ENCODE data around the gene VAMP8.
"Not testable (repeated sequence)": the region's sequence is repeated elsewhere in the genome, so short reads cannot be mapped to it uniquely, and the experiment has no call there.

Gene VAMP8

DNA sequence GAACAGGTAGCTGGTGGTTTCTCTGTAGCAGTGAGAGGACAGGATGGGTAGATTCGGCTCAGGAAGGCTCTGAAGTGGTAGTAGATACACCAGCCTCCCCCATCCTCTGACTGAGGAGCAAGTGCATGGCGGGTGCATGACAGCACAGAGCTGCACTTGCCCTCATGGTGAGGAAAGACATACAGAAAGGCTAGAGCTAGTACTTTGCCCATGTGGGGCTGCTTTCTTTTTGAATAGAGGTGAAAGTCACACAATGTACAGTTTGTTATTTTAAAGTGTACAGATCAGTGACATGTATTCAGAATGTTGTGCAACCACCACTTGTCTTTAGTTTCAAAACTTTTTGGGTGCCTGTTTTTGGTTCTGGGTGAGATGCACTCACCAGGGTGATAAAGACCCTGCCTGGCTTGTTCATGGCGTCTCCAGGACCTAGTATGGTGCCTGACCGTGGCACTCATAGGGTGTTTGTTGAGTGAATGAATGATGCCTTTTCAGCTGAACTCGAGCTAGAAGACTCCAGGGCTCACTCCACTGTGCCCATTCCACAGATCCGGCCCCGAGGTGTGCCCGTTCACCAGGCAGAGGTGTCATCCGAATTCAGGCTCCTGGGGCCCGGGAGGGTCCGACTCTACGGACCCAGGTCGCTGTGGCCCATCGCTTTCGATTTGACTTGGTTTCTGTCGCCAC is 6.4 kb downstream of the VAMP8 start:
- no peak for FAIRE-seq

DNA sequence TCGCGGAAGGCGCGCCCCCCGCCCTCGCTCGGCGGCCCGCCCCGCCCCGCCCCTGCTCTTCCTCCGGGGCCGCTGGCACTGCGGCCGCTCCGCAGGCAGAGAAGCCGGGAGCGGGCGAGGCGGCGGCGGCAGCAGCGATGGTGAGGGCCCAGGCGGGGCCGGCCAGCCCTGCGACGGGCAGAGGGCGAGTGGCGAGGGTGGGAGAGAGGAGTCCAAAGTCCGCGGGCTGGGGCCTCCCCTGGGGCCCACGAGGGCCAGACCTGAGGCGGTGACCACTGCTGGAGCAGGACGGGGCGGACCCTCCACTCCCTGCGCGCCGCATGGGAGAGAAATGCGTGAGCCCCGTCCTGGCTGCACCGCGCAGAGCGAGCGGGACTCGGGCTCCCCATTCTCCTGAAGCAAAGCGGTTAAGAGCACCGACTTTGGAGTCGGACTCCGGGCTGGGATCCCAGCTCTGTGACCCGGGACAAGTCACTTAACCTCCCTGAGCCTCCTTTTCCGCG is 7.0 kb downstream of the VAMP8 start, which contains the start of gene VAMP5:
TSS of gene VAMP5 (plus strand) at position 78 of the 503 bp plus-strand sequence. CDS start at position 138, 60 bp downstream.
- no peak for FAIRE-seq

DNA sequence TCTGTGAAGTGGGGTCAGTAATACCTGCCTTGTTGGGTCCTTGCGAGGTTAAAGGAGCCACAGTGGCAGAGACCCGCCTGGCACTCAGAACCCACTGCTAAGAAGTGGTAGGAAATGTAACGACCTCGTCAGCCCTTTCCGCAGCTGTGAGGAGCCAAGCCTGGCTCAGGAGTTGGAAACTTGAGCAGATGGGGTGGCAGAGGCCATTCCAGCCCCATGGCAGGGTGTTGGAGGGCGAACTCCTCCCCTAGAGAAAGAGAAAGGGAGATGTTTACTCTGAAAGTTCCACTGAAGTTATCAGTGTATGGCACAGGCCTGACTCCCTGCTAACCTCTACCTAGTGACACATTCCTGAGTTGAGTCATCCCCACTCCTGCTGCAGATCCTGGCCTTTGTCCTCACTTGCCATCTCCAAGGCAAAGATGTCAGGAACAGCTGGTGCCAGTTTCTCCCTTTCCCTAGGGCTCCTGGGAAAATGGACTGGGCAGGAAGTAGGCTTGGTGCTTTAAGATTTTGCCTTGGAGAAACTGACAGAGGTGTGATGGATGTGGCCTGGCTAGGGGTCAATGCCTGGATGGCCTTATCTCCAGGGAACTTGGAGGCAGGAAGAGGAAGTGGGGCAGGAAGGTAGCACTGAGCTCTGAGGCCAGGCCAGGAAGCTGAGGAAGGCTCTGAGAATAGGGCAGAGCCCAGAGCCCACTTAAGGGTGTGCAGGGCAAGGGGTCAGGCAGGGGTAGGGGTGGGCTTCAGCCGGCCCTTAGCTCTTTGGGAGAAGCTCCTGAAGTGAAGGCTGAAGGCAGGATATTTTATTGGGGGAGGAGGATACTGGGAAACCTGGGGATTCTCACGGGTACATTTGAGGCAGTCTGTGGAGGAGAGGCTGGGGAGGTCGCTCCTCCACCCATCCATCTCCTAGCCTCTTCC is 7.7 kb downstream of the VAMP8 start:
- no peak for FAIRE-seq

DNA sequence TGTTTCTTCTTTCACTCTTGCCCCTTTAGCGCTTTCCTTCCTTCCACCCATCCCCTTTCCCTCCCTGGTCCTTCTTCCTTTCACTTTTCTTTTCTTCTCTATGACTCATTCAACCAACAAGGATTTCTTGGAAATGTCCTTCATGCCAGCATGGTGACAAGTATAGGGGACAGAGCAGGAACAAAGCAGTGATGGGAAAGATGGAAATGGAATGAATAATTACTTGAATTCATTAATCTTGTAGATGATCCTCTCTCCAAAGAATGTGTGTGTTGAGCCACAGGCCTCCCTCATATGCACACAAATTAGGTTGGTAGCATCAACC is 8.4 kb downstream of the VAMP8 start:
- FAIRE-seq = no peak

DNA sequence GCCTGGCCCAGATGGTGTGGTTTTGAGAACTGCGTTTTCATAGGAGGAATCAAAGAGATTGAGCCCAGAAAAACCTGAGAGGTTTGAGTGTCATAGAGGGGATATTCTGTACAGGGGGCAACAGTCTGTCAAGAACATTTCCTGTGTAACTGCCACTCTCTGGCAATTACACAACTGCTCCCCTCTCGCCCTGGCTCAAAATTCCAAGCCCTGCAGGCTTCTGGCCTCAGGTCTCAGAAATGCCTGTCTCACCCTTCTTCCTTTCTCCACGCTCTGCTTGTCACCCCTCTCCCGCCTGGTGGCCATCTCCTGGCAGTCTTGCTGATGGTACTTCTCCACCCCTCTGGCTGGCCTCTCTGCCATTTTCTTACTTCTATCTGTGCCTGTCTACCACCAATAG is 10.8 kb downstream of the VAMP8 start:
- no peak for FAIRE-seq

DNA sequence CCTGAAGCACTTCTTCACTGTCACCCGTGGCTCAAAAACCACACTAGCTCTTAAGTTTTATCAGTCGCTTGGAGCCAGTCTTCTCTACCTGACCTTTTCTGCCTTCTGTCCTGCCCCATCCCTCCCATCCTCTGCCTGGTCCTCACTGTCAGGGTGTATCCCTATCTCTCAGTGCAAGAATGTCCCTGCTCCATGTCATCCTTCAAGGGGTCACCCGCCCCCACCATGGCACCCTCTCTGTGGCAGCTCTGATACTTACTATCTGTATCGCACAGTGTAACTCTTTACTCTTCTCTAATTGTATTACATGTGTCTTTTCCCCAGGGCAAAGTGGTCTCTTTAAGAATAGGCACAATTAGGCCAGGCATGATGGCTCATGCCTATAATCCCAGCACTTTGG is 11.3 kb downstream of the VAMP8 start:
- FAIRE-seq = no peak

DNA sequence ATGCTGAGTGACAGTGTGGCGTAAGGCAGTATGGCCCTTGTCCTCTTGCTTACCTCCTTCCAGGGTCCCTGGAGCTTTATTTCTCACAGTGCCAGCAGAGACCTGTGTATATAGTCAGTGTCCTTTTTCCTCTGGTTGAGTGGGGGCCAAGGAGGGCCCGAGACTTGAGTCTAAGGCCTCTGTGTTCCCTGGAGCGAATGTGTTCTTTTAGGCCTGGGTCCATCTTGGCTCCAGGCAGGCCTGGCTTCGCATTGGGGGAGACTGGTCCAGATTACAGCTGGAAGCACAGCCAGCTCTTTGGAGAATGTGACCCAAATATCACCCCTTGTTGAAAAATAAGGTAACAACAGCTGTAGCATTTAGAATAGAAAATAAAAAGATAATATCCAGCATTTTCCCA is 11.8 kb downstream of the VAMP8 start:
- no peak for FAIRE-seq

DNA sequence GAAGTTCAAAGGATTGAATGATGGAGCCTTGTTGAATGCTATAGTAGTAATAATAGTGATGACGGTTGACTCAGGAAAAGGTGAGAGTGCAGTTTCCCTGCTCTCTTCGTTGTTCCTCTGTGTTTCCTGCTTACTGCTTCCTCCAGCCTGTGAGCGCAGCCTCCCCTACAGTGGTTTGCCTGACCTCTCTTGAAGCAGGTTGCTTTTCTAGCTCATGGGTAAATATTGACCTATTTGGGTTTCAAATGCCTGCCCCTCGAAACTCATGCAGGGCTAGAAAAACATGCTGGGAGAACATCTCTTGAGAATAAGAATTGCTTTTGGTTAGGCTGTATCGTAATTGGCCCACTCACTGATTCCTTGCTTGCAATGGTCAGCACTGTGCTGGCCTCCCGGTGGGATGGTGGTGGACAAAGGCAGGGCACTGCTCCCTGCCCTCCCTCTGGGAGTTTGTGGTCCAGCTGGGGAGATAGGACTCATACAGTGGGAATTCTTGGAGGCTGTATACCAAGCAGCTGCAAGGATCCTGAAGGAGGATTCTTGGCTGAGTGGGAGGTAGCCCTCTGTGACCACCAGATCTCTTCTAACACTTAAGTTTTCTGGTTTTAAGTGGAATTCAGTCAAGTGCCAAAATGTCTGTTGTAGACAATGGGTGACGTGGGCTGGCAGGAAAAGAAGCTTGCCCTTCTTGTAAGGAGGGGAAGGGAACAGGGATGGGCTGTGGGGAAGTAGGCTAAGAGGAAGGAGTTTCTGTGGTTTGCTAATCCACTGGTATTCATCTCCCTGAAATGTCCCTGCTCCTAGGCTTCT is 12.8 kb downstream of the VAMP8 start:
- no peak for FAIRE-seq

DNA sequence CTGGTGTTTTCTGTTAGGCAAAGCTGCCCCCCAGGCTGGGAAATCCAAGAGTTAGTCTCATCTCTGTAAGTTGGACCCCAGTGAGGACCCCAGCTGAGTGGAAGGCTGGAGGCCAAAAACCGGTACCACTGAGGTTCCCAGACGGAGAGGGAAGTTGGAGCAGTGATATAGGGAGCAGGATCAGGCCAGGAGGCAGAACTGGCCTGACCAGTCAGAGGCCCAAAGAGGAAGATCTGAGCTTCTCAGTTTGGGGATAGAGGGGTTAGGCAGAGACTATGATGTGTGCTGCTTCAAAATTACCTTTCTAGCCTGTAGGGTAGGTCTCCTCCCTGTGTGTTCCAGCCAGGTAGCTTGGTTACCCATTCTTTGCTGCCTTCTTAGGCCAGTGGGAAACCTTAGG is 13.6 kb downstream of the VAMP8 start:
- FAIRE-seq = no peak

DNA sequence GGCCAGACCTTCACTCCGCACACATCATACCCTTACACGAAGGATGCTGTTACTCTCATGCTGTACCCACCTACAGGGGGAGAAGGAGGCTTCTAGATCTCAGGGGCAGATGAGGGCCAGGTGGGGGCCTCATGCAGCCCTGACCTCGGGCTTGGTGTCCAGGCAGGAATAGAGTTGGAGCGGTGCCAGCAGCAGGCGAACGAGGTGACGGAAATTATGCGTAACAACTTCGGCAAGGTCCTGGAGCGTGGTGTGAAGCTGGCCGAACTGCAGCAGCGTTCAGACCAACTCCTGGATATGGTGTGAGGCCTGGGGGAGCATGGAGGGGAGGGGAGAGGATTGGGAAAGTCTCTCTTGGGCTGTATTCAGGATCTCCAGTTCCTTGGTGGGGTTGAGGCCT is 14.2 kb downstream of the VAMP8 start:
- no peak for FAIRE-seq

DNA sequence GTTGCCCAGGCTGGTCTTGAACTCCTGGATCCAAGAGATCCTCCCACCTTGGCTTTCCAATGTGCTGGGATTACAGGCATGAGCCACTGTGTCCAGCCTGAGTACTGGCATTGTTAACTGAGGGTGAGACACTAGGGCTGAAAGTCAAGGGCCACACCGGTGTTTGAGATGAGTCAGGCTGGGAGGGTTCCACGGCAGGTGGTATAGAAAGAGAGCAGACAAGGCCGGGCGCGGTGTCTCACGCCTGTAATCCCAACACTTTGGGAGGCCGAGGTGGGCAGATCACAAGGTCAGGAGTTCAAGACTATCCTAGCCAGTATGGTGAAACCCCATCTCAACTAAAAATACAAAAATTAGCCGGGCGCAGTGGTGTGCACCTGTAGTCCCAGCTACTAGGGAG is 14.9 kb downstream of the VAMP8 start:
- FAIRE-seq = not testable (repeated sequence)

DNA sequence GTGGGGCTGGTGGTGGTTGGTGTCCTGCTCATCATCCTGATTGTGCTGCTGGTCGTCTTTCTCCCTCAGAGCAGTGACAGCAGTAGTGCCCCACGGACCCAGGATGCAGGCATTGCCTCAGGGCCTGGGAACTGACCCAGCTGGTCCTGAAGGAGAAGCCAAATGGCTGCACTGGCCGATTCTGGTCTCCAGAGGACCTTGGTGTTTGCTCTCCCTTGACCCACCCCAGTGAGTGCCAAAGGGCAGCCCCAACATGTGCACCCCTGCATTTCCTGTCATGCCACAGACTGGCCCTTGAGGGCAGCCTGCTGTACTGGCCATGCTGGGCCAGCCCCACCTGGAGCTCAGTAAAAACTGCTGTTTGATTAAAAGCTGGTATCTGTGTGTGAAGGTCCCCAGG is 15.6 kb downstream of the VAMP8 start:
- no peak for FAIRE-seq

DNA sequence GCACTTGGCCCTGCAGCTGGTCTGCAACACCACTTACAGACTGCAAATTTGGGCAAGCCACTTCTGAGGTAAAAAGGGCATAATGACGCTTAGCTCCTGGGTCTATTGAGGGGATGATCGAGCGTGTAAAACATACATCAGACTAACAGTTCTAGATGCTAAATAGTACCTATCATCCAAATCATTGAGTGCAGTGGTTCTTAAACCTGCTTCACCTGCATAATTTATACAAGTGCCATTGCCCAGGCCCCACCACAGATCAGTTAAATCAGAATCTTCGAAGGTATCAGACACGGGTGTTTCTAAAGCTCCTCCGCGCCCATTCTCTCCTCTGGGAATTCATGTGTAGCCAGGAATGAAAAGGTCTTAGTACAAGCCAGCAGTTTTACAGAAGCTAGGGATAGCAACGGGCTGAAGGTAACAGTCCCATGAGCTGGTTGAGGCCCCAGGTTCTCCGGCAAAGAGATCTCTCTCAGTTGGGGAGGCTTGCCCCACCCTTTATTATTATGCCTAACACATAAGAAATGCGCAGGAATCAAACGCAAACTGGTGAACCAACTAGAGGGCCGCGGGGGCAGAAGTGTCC is 17.4 kb downstream of the VAMP8 start:
- FAIRE-seq = no peak

DNA sequence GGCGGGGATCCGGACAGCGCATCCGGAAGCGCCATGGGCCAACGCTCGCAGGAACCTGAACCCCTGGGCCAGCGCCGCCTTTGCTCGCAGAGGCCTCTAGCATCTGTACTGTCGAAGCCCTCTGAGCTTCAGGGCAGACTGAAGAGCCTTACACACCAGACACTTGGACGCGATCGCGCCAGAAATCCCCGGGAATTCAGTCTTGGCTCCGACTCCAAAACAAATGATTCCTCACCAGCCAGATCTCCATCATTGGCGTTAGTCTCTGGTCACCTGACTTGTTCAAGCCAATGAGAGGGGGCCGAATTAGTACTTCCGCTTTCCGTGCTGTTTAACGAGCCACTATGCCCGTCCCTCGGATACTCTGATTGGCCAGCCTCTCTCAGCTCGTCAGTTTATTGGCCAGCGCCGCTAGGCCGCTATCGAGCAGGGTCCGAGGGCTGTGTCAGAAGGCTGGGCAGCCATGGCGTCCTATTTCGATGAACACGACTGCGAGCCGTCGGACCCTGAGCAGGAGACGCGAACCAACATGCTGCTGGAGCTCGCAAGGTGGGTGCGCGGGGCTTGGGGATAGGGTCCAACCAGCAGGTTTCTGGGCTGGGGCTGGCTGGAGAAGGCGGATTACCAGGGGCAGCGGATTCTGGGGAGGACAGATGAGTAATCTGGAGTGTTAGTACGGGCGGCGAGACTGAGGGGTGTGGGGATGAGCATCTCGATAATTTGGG is 18.1 kb downstream of the VAMP8 start, which contains the start of gene RNF181:
TSS of gene RNF181 (plus strand) at position 445 of the 725 bp plus-strand sequence. CDS start at position 464, 19 bp downstream.
- peak; percentile 85 for FAIRE-seq

DNA sequence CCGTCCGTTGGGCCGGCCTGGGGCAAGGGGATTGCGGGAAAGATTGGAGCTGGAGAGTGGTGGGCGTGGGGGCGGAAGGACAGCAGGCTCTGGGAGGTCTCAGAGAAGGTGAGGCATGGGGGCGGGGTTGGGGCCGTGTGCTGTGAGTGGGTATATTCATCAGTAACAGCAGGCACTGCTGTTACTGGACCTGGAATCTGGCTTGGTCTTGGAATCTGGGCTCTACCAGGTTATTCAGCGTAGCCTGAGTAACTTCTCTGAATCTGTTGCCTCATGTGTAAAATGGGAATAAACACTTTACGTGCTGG is 18.6 kb downstream of the VAMP8 start:
- FAIRE-seq = no peak

DNA sequence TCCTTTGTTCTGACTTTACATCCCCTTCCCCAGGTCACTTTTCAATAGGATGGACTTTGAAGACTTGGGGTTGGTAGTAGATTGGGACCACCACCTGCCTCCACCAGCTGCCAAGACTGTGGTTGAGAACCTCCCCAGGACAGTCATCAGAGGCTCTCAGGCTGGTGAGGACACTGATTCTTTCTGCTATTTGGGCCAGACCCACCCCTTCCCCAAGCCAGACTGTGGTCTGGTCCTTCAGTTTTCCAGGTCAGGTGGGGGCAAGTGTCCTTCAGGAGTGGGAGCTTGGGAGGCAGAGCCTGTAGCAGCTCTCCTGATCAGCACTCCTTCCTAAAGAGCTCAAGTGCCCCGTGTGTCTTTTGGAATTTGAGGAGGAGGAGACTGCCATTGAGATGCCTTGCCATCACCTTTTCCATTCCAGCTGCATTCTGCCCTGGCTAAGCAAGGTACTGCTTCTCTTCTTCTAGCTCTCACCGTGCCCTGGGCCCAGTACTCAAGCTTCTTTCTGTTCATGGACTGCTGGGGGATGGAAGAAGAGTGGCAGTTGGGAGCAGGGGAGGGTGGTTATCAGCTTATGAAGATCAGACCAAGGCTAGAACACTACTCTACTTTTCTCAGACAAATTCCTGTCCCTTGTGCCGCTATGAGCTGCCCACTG is 19.2 kb downstream of the VAMP8 start:
- FAIRE-seq = no peak

DNA sequence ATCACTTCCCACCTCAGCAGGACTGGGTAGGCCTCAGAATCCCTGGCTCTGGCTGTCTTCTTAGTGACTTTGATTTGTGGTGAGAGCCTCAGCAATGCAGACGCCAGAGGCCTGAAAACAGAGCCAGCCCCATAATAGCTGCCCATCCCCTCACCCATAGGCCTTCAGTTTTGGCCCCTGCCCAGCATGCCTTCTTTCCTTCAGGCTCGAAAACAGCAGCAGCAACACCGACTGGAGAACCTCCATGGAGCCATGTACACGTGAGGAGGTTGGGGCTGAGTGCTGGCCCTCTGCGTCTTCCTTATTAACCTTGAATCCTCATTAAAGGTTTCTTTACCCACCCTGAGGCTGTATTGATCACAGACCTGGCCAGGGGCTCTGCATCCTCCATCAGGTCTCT is 19.9 kb downstream of the VAMP8 start:
- FAIRE-seq = no peak

DNA sequence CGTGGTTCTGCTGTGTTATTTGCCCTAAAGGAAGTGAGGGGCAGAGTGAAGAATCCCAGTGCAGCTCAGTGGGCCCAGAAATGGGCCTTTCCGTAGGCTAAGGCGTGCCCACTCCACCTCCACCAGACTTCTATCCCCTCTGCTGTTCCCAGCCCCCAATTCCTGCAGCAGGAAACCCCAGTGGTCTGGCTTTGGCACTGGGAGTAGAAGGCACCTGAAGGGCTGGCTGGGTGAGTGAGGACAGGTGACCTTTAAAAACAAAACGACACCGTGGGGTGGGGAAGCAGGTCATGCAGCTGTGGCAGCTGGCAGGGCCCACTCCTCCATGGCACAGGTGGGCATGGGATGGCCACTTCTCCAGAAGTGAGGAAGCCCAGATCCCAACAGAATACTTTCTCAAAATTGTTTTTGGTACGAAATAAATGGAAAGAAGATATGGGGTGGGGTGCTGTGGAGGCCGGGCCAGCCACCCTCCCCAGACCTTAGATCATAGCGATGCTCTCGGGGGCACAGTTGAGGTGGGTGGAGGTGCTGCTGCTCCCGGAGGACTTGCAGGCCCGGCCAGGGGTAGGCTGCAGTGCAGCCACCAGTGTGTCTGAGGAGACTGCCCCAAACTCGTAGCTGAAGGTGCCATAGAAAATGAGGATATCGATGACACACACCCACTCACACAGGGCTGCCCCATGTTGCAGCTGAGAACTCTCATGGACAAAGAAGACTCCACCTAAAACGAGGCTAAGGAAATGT is 21.4 kb downstream of the VAMP8 start:
- no peak for FAIRE-seq

DNA sequence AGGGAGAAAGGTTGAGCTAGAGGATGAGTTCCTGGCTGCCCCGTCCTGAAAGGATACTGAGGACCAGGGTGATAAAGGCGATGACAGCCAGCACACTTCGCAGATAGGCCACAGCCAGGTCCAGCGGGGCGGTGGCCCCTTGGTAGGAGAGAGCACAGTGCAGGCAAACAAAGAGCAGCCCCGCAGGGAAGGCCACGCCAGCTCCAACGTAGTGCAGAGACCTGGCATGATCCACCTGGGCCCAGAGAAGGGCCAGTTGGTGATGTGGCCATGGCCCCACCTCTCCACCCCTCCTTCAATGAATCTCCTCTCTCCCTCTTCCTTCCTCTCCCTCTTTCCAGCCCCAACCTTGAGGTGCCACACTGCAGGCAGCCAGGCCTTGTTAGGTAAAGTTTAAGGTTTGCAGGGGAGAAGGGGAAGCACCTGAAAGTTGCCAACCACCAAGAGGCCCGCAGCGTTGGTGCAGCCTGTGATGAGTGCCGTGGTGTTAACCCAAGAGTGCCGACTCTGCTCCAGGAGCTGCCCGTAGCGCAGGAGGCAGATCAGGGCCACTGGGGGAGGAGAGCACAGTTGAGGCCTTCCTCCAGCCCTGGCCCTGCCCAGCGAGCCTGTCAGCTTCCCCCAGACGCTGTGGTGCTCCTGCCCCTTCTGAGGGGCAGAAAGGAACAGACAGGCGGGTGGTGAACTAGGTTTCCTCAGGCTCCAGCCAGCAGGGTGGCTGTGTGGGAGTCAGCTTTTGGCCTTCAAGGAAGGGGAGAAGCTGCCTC is 22.3 kb downstream of the VAMP8 start:
- no peak for FAIRE-seq

DNA sequence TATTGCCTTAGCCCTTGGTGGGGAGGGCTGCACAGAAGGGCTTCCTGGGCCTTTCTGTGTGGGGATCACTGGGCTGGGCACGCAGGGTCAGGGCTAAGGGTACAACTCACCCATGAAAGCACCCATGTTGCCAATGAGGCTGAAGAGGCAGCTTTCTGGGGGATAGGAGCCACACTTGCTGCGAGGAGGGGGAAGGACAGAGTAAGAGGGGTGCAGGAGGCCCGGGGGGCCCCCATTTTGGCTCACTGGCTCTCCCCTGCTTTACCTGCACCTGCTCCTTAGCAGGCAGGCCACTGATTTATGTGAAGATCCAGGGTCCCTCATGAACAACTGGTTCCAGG is 22.8 kb downstream of the VAMP8 start:
- no peak for FAIRE-seq
